Thoracic aorta (tissue), 2 donors: Measurements from ENCODE around the gene TMEM191C. TPM values are rescaled to one million over a fixed set of nuclear protein-coding genes. Genes with fewer than 3 reads are reported as not detected.
"Not testable (repeated sequence)": the region's sequence is repeated elsewhere in the genome, so short reads cannot be mapped to it uniquely, and the experiment has no call there.

ENCODE experiments used
- ATAC-seq: fragments of 150-250 bp; one replicate; pipeline ENCODE4 v1.8.0; 2017; ENCODE audit warnings: low read depth; ENCODE audit not compliant: insufficient number of reproducible peaks, low FRiP score
- DNase-seq: peaks from one replicate; pipeline ENCODE4 v3.0.0-alpha.2; 2020; ENCODE audit warnings: low spot score
- H3K27ac ChIP-seq, 2 donors: fragments of 200-600 bp; sonication (generic); 1 replicate in 1 of 2; 2 replicates in 1 of 2; pipeline ENCODE4 v1.5.1; 2016; ENCODE audit warnings: mild to moderate bottlenecking in 2 of 2, moderate library complexity in 2 of 2
- H3K27me3 ChIP-seq: fragments of 200-600 bp; sonication (generic); replicated peaks from 2 replicates; pipeline ENCODE4 v1.6.0; 2016; ENCODE audit warnings: mild to moderate bottlenecking; ENCODE audit not compliant: insufficient read depth
- H3K36me3 ChIP-seq: fragments of 200-600 bp; sonication (generic); one replicate; pipeline ENCODE4 v1.5.1; 2016
- H3K4me1 ChIP-seq, 2 donors: fragments of 200-600 bp; sonication (generic); 1 replicate in 1 of 2; 2 replicates in 1 of 2; pipeline versions ENCODE4 v1.5.1 to v1.6.0; 2016; ENCODE audit warnings: low read depth in 2 of 2, mild to moderate bottlenecking in 1 of 2; ENCODE audit not compliant: control insufficient read depth in 1 of 2
- H3K4me3 ChIP-seq: fragments of 200-600 bp; sonication (generic); 2 replicates; pipeline ENCODE4 v1.5.1; 2016; ENCODE audit warnings: mild to moderate bottlenecking
- H3K9me3 ChIP-seq: fragments of 200-600 bp; sonication (generic); 2 replicates; pipeline ENCODE4 v1.5.1; 2016
- total RNA-seq, 2 donors: library from RNA; depleted of rRNA; stranded (reverse); fragments of >200 nt; gene quantifications; one replicate each; pipeline versions ENCODE4 v1.1.0 to v1.2.3, GENCODE V29; 2016

The TMEM191C gene
- total RNA-seq, 2 donors from 2014 or later = 0.27 to 0.63 TPM

GRCh38 chr22:21512022-21512421 is 44.8 kb downstream of the TMEM191C start:
- not testable (repeated sequence) for H3K27me3 ChIP-seq, H3K36me3 ChIP-seq, H3K27ac ChIP-seq, H3K9me3 ChIP-seq, DNase-seq, H3K4me3 ChIP-seq, ATAC-seq, H3K4me1 ChIP-seq

DNA sequence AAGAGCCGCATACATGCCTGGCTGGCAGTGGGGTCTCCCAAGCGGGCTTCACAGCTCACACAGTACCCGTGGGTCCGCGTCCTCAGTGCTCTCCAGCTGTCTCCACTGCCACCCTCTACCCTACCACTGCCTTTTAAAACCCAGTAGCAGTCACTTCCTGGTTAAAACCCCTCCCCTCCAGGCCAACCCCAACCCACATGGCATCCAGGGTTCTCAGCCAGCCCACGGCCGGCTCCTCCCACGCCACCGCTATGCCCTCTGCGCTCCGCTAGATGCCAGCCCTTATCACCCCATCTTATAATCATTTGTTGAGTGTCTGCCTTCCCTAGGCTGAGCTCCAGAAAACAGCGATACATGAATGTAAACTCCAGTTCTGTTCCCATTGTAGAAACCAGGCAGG is 46.9 kb downstream of the TMEM191C start:
- ATAC-seq, H3K27ac ChIP-seq, H3K4me1 ChIP-seq, H3K27me3 ChIP-seq, DNase-seq, H3K36me3 ChIP-seq, H3K4me3 ChIP-seq, H3K9me3 ChIP-seq: not testable (repeated sequence)

DNA sequence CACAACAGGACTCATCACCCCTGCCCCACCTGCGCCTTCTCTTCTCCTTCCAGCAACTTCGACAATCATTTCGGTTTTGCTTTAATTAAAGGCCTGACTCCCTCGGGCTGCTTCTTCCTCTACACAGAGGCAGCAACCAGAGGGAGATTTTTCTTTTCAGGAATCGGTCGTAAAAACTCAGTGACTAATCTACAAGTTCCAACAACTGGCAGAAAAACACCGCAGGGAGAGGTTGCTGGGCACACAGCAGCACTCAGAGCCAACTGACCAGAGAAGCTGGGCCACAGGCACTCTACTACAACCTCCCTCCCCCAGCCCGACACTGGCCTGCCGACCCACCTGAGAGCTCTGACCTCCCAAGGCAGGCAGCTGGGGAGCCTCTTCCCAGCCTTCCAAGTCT is 48.0 kb downstream of the TMEM191C start:
- not testable (repeated sequence) for H3K9me3 ChIP-seq, DNase-seq, H3K27ac ChIP-seq, H3K4me1 ChIP-seq, H3K36me3 ChIP-seq, H3K27me3 ChIP-seq, ATAC-seq, H3K4me3 ChIP-seq

DNA sequence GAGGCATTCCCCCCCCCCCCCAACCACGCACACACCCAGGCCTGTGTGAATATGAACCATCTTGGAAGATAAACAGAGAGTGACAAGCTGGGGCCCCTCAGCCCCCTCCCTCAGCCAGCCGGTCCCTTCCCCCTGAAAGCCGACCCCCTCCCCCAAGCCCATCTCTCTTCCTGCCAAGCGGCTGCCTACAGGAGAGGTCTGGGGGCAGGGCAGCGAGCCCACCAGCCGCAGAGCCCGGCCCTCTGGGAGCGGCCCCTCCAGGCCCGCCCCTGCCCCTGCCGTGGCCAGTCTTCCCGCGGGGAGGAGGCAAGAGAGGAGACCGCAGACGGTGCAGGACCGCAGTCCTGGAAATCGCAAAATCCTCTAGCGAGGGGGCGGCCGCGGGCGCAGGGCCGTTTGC is 49.3 kb downstream of the TMEM191C start:
- H3K27ac ChIP-seq, DNase-seq, H3K4me1 ChIP-seq, H3K27me3 ChIP-seq, H3K4me3 ChIP-seq, H3K9me3 ChIP-seq, ATAC-seq, H3K36me3 ChIP-seq: not testable (repeated sequence)

DNA sequence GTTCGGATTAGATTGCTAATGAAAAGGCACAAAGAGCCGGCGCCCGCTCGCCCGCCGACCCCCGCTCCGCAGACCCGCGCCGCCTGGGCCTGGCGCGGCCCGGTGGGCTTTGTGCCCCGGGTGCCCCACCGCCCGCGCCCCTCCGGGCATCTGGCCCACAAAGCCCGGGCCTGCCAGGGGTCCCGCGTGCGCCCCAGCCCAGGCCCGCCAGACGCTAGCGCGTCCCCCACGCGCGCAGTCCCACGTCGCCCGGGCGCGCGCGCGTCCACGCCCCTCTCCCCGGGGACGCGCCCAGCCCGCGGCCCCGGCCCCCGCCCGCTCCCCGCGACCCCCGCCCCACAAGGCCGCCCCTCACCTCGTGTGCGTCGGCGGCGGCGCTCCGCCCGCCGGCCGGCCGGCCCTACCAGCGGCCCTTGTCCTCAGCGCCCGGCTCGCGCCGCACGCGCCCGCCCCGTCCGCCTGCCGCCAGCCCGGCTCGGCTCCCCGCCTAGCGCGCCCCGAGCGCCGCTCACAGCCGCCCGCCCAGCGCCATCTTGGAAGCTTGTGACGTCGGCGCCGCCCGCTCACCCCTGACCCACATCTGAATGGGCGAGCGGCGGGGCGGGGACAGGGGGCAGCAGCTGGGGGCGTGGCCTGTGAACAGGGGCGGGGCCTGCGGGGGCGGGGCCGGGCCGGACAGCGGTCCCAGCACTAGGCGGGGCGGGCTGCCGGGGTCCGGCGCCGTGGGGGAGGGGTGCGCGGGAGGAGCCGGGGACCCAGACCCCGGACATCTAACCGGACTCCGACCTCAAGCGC is 50.0 kb downstream of the TMEM191C start:
- ATAC-seq, H3K36me3 ChIP-seq, H3K9me3 ChIP-seq, H3K27me3 ChIP-seq, H3K4me3 ChIP-seq, H3K4me1 ChIP-seq, H3K27ac ChIP-seq, DNase-seq: not testable (repeated sequence)

Other genes starting within 250 kb of the TMEM191C start
- not detected for gene RIMBP3B, start 83.6 kb upstream of the TMEM191C start, total RNA-seq
- gene HIC2, start 50.0 kb upstream of the TMEM191C start, total RNA-seq = 1 to 10 TPM; 2.8 to 8.2 TPM
- gene RIMBP3C, start 84.1 kb downstream of the TMEM191C start, total RNA-seq = under 1 TPM; 0.14 to 0.28 TPM
- 10 to 100 TPM; 33.8 to 38.3 TPM for gene UBE2L3, start 100.3 kb downstream of the TMEM191C start, total RNA-seq
- gene YDJC, start 162.6 kb downstream of the TMEM191C start, total RNA-seq = 10 to 100 TPM; 18.3 to 32.3 TPM
- under 1 TPM in 1 of 2 donors, not detected in 1; 0.71 TPM for gene CCDC116, start 165.4 kb downstream of the TMEM191C start, total RNA-seq
- 10 to 100 TPM; 40.9 to 54.0 TPM for gene SDF2L1, start 174.9 kb downstream of the TMEM191C start, total RNA-seq
- 10 to 100 TPM; 32.0 to 33.7 TPM for gene PPIL2, start 198.6 kb downstream of the TMEM191C start, total RNA-seq